Stomach (tissue), 9 donors: ENCODE results near the gene MS4A6E. TPM values are rescaled to one million over a fixed set of nuclear protein-coding genes. Genes with fewer than 3 reads are reported as not detected.
"Not testable (repeated sequence)": the region's sequence is repeated elsewhere in the genome, so short reads cannot be mapped to it uniquely, and the experiment has no call there.

ENCODE experiments used
- DNase-seq, 2 donors: peaks; one replicate each; pipeline versions ENCODE4 v3.0.0 to v3.0.0-alpha.2; 2013 to 2019
- H3K27ac ChIP-seq, 5 donors: fragments of 200-600 bp in 4 of 5; sonication (generic) in 4 of 5; one replicate each; pipeline ENCODE4 v1.5.1; 2013 to 2019; ENCODE audit warnings: mild to moderate bottlenecking in 1 of 5, moderate library complexity in 1 of 5
- H3K27me3 ChIP-seq, 3 donors: fragments of 200-600 bp; sonication (generic); one replicate each; pipeline ENCODE4 v1.5.1; 2017 to 2019; ENCODE audit warnings: mixed run types in 1 of 3
- H3K36me3 ChIP-seq, 4 donors: fragments of 200-600 bp; sonication (generic); 1 replicate in 3 of 4; 2 replicates in 1 of 4; pipeline ENCODE4 v1.5.1; 2016 to 2019
- H3K4me1 ChIP-seq, 4 donors: fragments of 200-600 bp; sonication (generic); one replicate each; pipeline ENCODE4 v1.5.1; 2016 to 2019
- H3K4me3 ChIP-seq, 4 donors: fragments of 200-600 bp; sonication (generic) in 3 of 4; one replicate each; pipeline ENCODE4 v1.5.1; 2016 to 2019; ENCODE audit warnings: mild to moderate bottlenecking in 1 of 4
- H3K9me3 ChIP-seq, 4 donors: fragments of 200-600 bp; sonication (generic); one replicate each; pipeline ENCODE4 v1.5.1; 2016 to 2019
- EP300 ChIP-seq: sonication (generic); formaldehyde crosslinking; IDR thresholded peaks from one replicate; pipeline ENCODE4 v1.6.1; 2017; ENCODE audit warnings: antibody characterized with exemption
- POLR2A ChIP-seq, 4 donors: fragments of 450-650 bp; IDR thresholded peaks; one replicate each; pipeline ENCODE4 v1.6.1; 2016; ENCODE audit warnings: antibody characterized with exemption in 4 of 4, control low read depth in 2 of 4, mild to moderate bottlenecking in 1 of 4, moderate library complexity in 1 of 4
- POLR2AphosphoS5 ChIP-seq, 3 donors: sonication (generic); formaldehyde crosslinking; IDR thresholded peaks; one replicate each; pipeline ENCODE4 v1.6.1; 2016; ENCODE audit warnings: antibody characterized with exemption in 3 of 3
- WGBS, 5 donors: extraction: QIAGEN DNeasy Blood & Tissue Kit in 3 of 5; methylation state at CpG; one replicate each; pipeline versions ENCODE4 v1.1.5 to v1.1.7; 2013 to 2018; 5-methylcytosine and 5-hydroxymethylcytosine counted together
- intact Hi-C: fragments of 100-400 bp; cut with DNase I; formaldehyde crosslinking; loops from one replicate; pipeline ENCODE4 v1.15.1; 2023; ENCODE audit warnings: low total_unique reads
- polyA plus RNA-seq, 3 donors: library from polyadenylated mRNA; stranded (reverse); fragments of 200-250 nt; gene quantifications; one replicate each; pipeline ENCODE4 v1.2.3, GENCODE V29; 2013
- total RNA-seq, 5 donors: library from RNA; depleted of rRNA; stranded (reverse); fragments of >200 nt; gene quantifications; one replicate each; pipeline versions ENCODE4 v1.1.0 to v1.2.3, GENCODE V29; 2014 to 2016
- TF ChIP-seq, protein P1 (sequence below), 7 experiments: fragments of 450-650 bp in 4 of 7; fragments of 200-600 bp in 3 of 7; sonication (generic) in 3 of 7; IDR thresholded peaks; one replicate each; pipeline ENCODE4 v1.5.1; 2016 to 2019; ENCODE audit warnings: antibody characterized with exemption in 7 of 7, control low read depth in 2 of 7, mild to moderate bottlenecking in 1 of 7
- donor health status: healthy with polysubstance abuse.
- donor health status: Bipolar disorder and iron deficiency.
- donor health status: healthy.

Gene MS4A6E
- total and polyA plus RNA-seq, 8 donors = not detected

- Histone ChIP-seq H3K4me3 (no peak overlapping the region), H3K36me3 (no peaks in the 10 kb centered on the region), H3K27me3 (no peaks in the 10 kb centered on the region), H3K4me1 (no peaks in the 10 kb centered on the region), H3K27ac (no peak overlapping the region), H3K9me3 (peaks cover 0 to 7% (median 0%) of the 10 kb centered on the region in 4 donors)
- no peak for DNase-seq
- 88 to 97% (median 93%) methylated on average over 1 of the region's 1 CpG; no CpG with 5 or more reads in 1 of the 5 donors for WGBS, 5 donors
- TF ChIP-seq POLR2A (IDR thresholded peaks at IDR 0.05) = no peak
- no peak for TF ChIP-seq POLR2AphosphoS5 (IDR thresholded peaks at IDR 0.05)
- TF ChIP-seq, protein P1, sequence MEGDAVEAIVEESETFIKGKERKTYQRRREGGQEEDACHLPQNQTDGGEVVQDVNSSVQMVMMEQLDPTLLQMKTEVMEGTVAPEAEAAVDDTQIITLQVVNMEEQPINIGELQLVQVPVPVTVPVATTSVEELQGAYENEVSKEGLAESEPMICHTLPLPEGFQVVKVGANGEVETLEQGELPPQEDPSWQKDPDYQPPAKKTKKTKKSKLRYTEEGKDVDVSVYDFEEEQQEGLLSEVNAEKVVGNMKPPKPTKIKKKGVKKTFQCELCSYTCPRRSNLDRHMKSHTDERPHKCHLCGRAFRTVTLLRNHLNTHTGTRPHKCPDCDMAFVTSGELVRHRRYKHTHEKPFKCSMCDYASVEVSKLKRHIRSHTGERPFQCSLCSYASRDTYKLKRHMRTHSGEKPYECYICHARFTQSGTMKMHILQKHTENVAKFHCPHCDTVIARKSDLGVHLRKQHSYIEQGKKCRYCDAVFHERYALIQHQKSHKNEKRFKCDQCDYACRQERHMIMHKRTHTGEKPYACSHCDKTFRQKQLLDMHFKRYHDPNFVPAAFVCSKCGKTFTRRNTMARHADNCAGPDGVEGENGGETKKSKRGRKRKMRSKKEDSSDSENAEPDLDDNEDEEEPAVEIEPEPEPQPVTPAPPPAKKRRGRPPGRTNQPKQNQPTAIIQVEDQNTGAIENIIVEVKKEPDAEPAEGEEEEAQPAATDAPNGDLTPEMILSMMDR (IDR thresholded peaks at IDR 0.05) = no peak
- TF ChIP-seq EP300 = no peak
- intact Hi-C loops = no loop called here
Measured at GRCh38 chr11:60288531-60288930, 38.5 kb upstream of the MS4A6E start.

DNA sequence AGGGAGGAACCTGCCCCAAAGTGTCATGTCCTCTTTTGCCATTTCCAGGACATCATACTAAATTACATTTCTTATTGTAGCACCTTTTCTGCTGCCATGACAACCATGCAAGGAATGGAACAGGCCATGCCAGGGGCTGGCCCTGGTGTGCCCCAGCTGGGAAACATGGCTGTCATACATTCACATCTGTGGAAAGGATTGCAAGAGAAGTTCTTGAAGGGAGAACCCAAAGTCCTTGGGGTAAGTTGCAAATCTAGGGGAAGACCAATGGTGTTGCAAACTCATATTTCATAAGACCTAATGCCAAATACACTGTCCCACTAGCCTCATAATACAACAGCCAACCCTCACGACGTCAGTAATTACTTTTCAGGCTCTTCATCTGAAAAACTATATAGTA, 34.9 kb upstream of the MS4A6E start:
- intact Hi-C loops = no loop called here
- DNase-seq = no peak
- H3K27ac ChIP-seq = no peak overlapping the region
- no peaks in the 10 kb centered on the region for H3K4me1 ChIP-seq
- H3K36me3 ChIP-seq = no peaks in the 10 kb centered on the region
- H3K4me3 ChIP-seq = no peak overlapping the region
- 68 to 92% (median 82%) methylated on average over 2 of the region's 2 CpGs for WGBS, 5 donors
- TF ChIP-seq EP300 (no peak), POLR2AphosphoS5 (IDR thresholded peaks at IDR 0.05) (no peak), POLR2A (IDR thresholded peaks at IDR 0.05) (no peak)
- TF ChIP-seq, protein P1 (IDR thresholded peaks at IDR 0.05) = no peak
- H3K9me3 ChIP-seq = peaks cover 0 to 7% (median 0%) of the 10 kb centered on the region in 4 donors
- H3K27me3 ChIP-seq = no peaks in the 10 kb centered on the region

- intact Hi-C loops = no loop called here
- 54 to 72% (median 64%) methylated on average over 3 of the region's 3 CpGs for WGBS, 5 donors
- TF ChIP-seq, protein P1 (IDR thresholded peaks at IDR 0.05) = no peak
- TF ChIP-seq EP300 = no peak
- TF ChIP-seq POLR2AphosphoS5 (IDR thresholded peaks at IDR 0.05) = no peak
- TF ChIP-seq POLR2A (IDR thresholded peaks at IDR 0.05) = no peak
Measured at GRCh38 chr11:60301178-60301577, 25.9 kb upstream of the MS4A6E start.

GRCh38 chr11:60301884-60302283, 25.2 kb upstream of the MS4A6E start:
- H3K4me1 ChIP-seq, H3K36me3 ChIP-seq, intact Hi-C loops, H3K4me3 ChIP-seq, H3K27ac ChIP-seq, H3K9me3 ChIP-seq, DNase-seq, H3K27me3 ChIP-seq: not testable (repeated sequence)
- WGBS, 5 donors = 80 to 89% (median 84%) methylated on average over 6 of the region's 6 CpGs

More at GRCh38 chr11:60301178-60301577, 25.9 kb upstream of the MS4A6E start:
- Histone ChIP-seq H3K27me3 (no peaks in the 10 kb centered on the region), H3K9me3 (no peaks in the 10 kb centered on the region), H3K27ac (no peak overlapping the region), H3K4me1 (no peaks in the 10 kb centered on the region), H3K4me3 (no peak overlapping the region), H3K36me3 (no peaks in the 10 kb centered on the region)
- DNase-seq = no peak

GRCh38 chr11:60303661-60304060, 23.4 kb upstream of the MS4A6E start:
- Histone ChIP-seq H3K27me3 (no peaks in the 10 kb centered on the region), H3K9me3 (no peaks in the 10 kb centered on the region), H3K4me3 (no peak overlapping the region), H3K4me1 (no peaks in the 10 kb centered on the region), H3K36me3 (no peaks in the 10 kb centered on the region), H3K27ac (no peak overlapping the region)
- WGBS, 5 donors = 73 to 86% (median 75%) methylated on average over 5 of the region's 5 CpGs
- intact Hi-C loops = no loop called here
- TF ChIP-seq POLR2AphosphoS5 (IDR thresholded peaks at IDR 0.05) (no peak), POLR2A (IDR thresholded peaks at IDR 0.05) (no peak), EP300 (no peak)
- TF ChIP-seq, protein P1 (IDR thresholded peaks at IDR 0.05) = no peak
- DNase-seq = no peak
